ENCODE measurements around the gene C16orf86.

C16orf86 gene

DNA sequence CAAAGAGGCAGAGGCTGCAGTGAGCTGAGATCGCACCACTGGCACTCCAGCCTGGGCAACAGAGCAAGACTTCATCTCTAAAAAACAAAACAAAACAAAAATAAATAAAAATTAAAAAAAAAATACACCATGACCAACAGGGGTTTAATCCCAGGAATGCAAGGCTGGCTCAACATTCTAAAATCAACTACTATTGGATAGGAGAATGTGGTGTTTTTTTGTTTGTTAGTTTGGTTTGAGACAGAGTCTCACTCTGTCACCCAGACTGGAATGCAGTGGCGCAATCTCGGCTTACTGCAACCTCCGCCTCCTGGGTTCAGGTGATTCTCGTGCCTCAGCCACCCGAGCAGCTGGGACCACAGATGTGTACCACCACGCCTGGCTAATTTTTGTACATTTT is 32.7 kb downstream of the C16orf86 start:
- no peak for DNase-seq

DNA sequence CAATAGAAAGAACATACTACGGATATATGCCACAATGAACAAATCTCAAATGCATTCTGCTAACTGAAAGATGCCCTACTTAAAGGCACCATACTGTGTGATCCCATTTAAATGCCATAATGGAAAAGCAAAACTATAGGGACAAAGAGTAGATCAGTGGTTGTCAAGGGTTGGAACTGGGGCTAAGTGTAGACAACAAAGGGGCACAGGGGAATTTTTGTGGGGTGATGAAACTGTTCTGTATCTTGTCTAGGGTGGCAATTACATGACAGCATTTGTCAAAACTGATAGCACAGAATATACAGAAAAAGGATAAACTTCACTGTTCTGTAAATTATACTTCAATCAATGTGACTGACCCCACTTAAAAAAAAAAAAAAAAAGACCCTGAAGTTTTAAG is 34.8 kb downstream of the C16orf86 start:
- no peak for DNase-seq

DNA sequence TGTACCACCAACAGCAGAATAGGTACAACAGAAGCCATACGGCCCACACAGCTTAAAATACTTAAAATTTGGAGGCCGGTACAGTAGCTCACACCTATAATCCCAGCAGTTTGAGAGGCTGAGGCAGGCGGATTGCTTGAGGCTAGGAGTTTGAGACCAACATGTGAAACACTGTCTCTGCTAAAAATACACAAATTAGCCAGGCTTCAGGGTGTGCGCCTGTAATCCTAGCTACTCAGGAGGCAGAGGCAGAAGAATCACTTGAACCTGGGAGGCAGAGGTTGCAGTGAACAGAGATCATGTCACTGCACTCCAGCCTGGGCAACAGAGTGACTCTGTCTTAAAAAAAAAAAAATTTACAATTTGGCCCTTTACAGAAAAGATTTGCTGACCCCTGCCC is 35.5 kb downstream of the C16orf86 start:
- no peak for DNase-seq

- no peak for DNase-seq
Observed at GRCh38 chr16:67703626-67704025, 37.0 kb downstream of the C16orf86 start.

GRCh38 chr16:67704110-67704509 is 37.5 kb downstream of the C16orf86 start:
- no peak for DNase-seq

GRCh38 chr16:67707210-67707609 is 40.6 kb downstream of the C16orf86 start:
- DNase-seq: no peak

DNA sequence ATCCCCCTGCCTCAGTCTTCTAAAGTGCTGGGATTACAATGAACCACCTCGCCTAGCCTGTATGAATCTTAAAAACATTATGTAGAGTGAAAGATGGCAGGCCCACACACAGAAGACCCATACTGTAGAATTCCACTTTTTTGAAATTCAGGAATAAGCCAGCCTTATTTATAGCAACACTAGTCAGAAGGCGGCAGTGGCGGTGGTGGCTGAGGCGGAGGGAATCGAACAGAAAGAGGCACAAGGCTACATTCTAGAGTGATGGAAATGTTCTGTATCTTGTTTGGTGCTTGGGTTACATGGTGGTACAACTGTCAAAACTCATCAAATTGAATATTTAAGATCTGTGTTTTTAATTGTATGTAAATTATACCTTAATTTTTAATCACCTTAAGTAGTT is 41.2 kb downstream of the C16orf86 start:
- DNase-seq: no peak

GRCh38 chr16:67708368-67708771 is 41.8 kb downstream of the C16orf86 start:
- no peak for DNase-seq

GRCh38 chr16:67709050-67709449 is 42.4 kb downstream of the C16orf86 start:
- no peak for DNase-seq

DNA sequence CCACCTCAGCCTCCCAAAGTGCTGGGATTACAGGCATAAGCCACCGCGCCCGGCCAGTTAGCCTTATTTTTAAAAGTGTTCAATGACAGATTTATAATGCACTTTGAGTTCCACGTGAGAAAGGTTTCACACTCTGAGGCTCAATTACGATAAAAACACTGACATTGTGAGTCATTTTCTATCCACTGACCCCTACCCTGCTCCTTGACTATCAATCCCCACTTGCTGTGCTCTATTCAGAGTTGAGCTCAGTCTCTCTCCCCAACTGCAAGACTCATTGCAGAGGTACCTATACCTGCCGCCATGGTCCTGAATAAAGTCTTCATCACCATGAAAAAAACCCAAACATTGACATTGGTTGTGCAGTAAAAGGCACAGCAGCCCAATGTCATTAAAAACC is 44.0 kb downstream of the C16orf86 start:
- no peak for DNase-seq

GRCh38 chr16:67713647-67714273 is 47.1 kb downstream of the C16orf86 start:
- DNase-seq: no peak

GRCh38 chr16:67714522-67714921 is 47.9 kb downstream of the C16orf86 start:
- DNase-seq: no peak

DNA sequence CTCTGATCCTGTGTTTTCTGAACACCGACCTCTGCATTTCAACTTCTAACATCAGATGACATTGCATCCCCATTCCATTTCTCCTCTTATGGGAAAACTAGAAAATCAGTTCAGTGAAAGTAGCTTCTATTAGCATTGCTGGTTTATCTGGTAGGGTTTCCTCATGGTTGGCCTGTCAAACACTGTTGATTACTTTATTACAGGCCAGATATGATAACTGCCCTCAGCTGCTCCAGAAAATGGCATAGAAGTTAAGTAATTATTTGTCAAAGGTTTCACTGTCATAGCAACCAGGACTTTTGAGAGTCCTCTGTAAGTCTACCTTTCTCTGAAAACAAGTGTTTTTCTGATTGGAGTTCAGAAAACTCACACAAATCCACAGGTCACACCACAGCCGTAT is 49.5 kb downstream of the C16orf86 start:
- no peak for DNase-seq
